Activated T-helper 17 cell treated with anti-CD3 and anti-CD28 coated beads, Interleukin-2, amount 50 U/mL, for 72 hours (primary cell): ENCODE data around the gene GALNT8. TPM values are rescaled to one million over a fixed set of nuclear protein-coding genes. Genes with fewer than 3 reads are reported as not detected.

Experiments used
- ATAC-seq: fragments of 150-1000 bp; cut with Tn5 transposase; replicated peaks from 2 replicates; pipeline ENCODE4 v1.10.0; 2021; ENCODE audit warnings: mild to moderate bottlenecking, moderate library complexity
- H3K27ac Mint-ChIP-seq: one replicate; pipeline ENCODE4 v1.8.0; 2022; ENCODE audit warnings: mixed read lengths
- H3K27me3 Mint-ChIP-seq: one replicate; pipeline ENCODE4 v1.8.0; 2022; ENCODE audit warnings: mixed read lengths
- H3K36me3 Mint-ChIP-seq: one replicate; pipeline ENCODE4 v1.8.0; 2022; ENCODE audit warnings: low read depth, mild to moderate bottlenecking, mixed read lengths
- H3K4me1 Mint-ChIP-seq: one replicate; pipeline ENCODE4 v1.8.0; 2022; ENCODE audit warnings: mixed read lengths
- H3K4me3 Mint-ChIP-seq: one replicate; pipeline ENCODE4 v1.8.0; 2022; ENCODE audit warnings: mild to moderate bottlenecking, mixed read lengths
- H3K9me3 Mint-ChIP-seq: one replicate; pipeline ENCODE4 v1.8.0; 2022; ENCODE audit warnings: mixed read lengths
- total RNA-seq, 2 donors: library from RNA; stranded (reverse); gene quantifications; one replicate each; pipeline ENCODE4 v1.2.3, GENCODE V29; 2022

GALNT8 gene
- total RNA-seq, 2 donors from 2014 or later: 0.87 to 0.89 TPM

DNA sequence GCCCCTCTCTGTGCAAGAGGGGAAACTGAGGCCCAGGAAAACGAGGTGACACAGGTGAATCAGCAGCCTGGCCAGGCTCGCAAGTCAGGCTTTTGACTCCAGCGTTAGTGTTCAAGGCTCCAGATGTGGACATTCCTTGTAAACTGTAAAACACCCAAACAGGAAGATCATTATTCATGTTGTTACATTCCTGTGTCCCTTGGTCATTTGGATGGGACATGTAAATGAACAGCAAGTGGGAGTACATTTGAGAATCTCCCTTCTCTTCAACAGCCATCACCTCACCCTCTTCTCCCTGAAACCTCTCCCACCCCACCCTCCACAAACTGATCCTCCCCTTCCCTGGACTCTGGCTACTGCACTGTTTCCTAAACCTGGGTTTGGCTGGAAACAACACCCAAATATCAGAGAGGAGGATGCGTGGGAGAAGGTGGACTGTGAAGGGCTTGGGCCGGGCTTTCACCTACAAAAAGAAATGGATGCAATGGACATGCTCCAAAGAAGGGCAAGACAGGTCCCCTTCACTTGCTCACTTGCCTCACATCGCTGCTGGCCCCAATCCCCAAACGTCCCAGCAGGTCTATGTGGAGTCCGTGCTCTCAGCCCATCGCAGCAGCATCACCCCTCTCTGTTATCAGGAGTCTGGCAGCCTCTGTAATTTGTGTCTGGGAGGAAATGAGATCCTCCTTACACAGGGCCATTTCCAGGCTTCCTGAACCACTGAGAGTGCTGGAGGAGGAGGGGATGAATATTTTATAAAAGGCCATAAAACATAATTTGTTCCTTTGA, 76.7 kb downstream of the GALNT8 start:
- no peaks in the 10 kb centered on the region for H3K9me3 Mint-ChIP-seq
- H3K4me1 Mint-ChIP-seq: no peaks in the 10 kb centered on the region
- ATAC-seq: no peak
- H3K27ac Mint-ChIP-seq: no peak overlapping the region
- no peak overlapping the region for H3K4me3 Mint-ChIP-seq
- peaks cover 6% of the 10 kb centered on the region for H3K27me3 Mint-ChIP-seq
- no peaks in the 10 kb centered on the region for H3K36me3 Mint-ChIP-seq

DNA sequence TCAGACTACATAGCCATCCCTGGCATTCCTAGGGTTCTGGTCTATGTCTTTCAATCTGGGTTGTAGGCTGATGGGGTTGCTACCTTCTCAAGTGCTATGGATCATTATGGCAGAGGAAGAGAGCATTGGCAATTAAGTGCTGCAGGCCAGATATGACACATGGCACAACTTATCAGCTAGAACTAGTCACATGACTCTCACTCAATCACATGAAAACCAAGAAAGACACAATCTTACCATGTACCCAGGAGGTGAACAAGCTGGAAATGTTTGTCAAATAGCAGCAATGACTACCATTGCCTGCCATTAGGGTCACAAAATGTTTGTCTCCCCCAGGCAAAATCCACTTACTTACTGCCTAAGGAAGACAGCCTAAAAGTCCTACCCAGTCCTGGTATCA, 80.4 kb downstream of the GALNT8 start:
- no peak for ATAC-seq
- peaks cover 23% of the 10 kb centered on the region for H3K27me3 Mint-ChIP-seq
- H3K4me3 Mint-ChIP-seq: no peak overlapping the region
- H3K9me3 Mint-ChIP-seq: no peaks in the 10 kb centered on the region
- no peaks in the 10 kb centered on the region for H3K36me3 Mint-ChIP-seq
- H3K4me1 Mint-ChIP-seq: no peaks in the 10 kb centered on the region
- no peak overlapping the region for H3K27ac Mint-ChIP-seq

DNA sequence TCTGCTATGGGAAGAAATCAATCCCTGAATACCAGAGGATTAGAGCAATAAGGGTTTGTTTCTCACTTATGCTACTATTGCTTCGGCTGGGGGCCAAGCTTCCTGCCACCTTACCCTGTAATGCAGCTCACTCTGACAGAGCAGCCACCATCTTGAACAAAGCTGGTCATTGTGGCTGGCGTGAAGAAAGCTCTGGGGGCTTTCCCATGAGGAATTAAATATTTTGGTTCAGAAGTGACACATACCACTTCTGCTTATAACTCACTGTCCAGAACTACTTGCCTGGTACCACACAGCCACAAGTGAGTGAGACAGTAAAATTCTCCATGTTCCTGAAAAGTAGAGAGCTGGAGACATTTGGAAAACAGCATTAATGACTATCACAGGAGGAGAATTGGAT, 82.6 kb downstream of the GALNT8 start:
- H3K27ac Mint-ChIP-seq: no peak overlapping the region
- no peaks in the 10 kb centered on the region for H3K36me3 Mint-ChIP-seq
- peaks cover 8% of the 10 kb centered on the region for H3K4me1 Mint-ChIP-seq
- ATAC-seq: no peak
- H3K27me3 Mint-ChIP-seq: peaks cover 25% of the 10 kb centered on the region
- no peak overlapping the region for H3K4me3 Mint-ChIP-seq
- no peaks in the 10 kb centered on the region for H3K9me3 Mint-ChIP-seq

DNA sequence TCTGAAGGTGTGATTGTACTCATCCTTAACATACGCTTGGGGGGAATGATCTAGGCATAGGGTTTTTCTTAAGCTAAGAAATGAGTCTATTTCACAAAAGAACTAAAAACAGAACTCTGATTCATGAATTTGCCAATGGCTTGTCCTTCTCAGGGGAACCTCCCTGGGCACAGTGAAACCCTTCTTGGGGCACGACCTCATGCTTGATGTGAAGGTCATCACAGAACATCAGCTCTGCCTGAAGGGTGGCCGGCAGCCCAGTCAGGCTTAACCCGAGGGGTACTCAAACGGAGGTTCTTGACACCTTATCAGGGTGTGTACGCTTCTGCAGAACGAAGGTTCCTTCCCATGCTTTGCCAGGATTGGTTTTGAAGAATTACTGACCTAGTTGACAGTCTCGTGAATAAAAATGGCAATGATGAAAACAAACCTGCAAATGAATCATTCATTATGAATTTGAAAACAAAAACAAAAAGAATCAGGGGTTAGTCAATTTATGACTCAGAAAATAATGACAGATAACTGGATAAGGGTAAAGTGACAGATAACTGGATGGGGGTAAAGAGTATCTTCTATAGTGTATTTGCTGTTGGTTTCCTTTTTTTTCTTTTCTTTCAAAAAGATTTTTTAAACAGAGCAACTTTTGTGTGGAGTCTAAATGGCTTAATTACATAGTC, 86.4 kb downstream of the GALNT8 start:
- H3K27ac Mint-ChIP-seq: peak overlapping the region; percentile 77
- peaks cover 39% of the 10 kb centered on the region for H3K27me3 Mint-ChIP-seq
- peak; percentile 79 for ATAC-seq
- no peaks in the 10 kb centered on the region for H3K9me3 Mint-ChIP-seq
- peaks cover 28% of the 10 kb centered on the region for H3K4me1 Mint-ChIP-seq
- H3K36me3 Mint-ChIP-seq: no peaks in the 10 kb centered on the region
- peak overlapping the region; percentile 64 for H3K4me3 Mint-ChIP-seq

DNA sequence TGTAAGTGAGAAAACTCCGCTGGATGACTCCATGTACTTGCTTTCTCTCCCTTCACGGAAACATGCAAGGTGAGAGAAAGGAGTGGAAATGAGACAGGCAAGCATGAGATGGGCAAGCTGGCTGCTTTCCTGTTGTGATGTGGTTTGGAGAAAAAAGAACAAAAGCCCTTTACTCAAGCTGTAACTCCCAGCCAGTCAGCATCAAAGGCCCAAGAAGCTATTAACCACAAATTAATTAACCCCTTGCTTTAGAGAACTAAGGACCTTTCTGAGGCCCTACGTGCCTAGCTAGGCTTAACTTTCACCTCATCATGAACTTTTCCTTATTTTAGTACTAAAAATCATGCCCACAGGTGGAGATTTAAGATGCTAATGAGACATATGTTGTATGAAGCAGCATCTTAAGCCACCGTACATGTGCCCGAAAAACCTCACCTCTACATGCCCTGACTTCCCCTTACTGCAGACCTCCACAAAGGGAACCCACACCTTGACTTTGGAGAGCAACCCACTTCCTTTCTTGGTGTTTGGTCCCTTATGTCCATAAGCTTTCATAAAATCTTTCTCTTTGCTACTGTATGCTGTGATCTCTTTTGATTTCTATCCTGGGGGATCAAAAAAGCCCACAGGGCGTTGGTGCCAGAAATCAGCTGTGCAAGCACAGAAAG, 87.0 kb downstream of the GALNT8 start:
- H3K27ac Mint-ChIP-seq: peak overlapping the region; percentile 77
- H3K36me3 Mint-ChIP-seq: no peaks in the 10 kb centered on the region
- peak; percentile 43 for ATAC-seq
- no peaks in the 10 kb centered on the region for H3K9me3 Mint-ChIP-seq
- H3K4me3 Mint-ChIP-seq: peak overlapping the region; percentile 64
- peaks cover 28% of the 10 kb centered on the region for H3K4me1 Mint-ChIP-seq
- peaks cover 41% of the 10 kb centered on the region for H3K27me3 Mint-ChIP-seq

DNA sequence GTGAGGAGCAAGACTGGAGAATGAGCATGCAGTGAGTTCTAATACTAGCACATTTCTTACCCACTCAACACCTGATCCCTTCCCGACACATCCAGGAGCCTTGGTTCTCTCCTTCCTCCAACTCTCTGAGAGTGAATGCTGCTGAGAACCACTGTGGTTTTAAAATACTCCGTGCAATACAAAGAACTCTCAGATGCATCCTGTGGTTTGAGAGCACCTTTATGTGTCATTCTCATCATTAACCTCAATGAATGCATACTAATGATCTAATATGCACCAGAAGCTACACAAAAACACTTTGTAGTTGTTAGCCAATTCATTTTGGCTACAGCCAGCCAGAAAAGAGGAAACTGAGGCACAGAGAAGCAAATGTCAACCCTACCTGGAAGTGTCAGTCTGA, 87.6 kb downstream of the GALNT8 start:
- Mint-ChIP-seq H3K4me1 (peaks cover 28% of the 10 kb centered on the region), H3K4me3 (peak overlapping the region; percentile 64)
- no peak for ATAC-seq

DNA sequence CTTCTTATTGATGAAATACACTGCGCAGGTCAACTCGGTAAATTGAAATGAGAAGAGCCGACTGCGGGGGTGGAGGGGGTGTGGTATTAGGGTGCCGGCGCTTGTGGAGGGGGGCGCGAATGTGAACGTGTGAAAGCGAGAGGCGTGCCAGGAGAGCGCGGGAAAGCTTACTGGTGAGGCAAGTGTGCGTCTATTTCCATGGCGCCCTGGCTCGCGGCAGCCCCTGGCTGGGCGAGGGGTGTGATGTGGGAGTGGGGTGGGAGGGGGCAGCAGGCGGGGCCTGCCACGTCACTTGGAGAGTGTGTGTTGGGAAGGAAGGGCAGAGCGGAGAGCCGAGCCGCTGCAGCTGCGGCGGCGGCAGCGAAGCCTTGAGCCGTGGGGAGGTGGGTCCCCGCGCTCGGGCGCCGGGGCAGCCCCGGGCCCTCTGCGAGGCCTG, 88.8 kb downstream of the GALNT8 start:
- no peaks in the 10 kb centered on the region for H3K9me3 Mint-ChIP-seq
- H3K4me3 Mint-ChIP-seq: peak overlapping the region; percentile 64
- no peak overlapping the region for H3K27ac Mint-ChIP-seq
- peaks cover 34% of the 10 kb centered on the region for H3K27me3 Mint-ChIP-seq
- peaks cover 28% of the 10 kb centered on the region for H3K4me1 Mint-ChIP-seq
- H3K36me3 Mint-ChIP-seq: no peaks in the 10 kb centered on the region
- ATAC-seq: no peak

More for the DNA sequence above, 87.6 kb downstream of the GALNT8 start:
- H3K9me3 Mint-ChIP-seq: no peaks in the 10 kb centered on the region
- H3K27me3 Mint-ChIP-seq: peaks cover 41% of the 10 kb centered on the region
- peak overlapping the region; percentile 77 for H3K27ac Mint-ChIP-seq
- no peaks in the 10 kb centered on the region for H3K36me3 Mint-ChIP-seq

DNA sequence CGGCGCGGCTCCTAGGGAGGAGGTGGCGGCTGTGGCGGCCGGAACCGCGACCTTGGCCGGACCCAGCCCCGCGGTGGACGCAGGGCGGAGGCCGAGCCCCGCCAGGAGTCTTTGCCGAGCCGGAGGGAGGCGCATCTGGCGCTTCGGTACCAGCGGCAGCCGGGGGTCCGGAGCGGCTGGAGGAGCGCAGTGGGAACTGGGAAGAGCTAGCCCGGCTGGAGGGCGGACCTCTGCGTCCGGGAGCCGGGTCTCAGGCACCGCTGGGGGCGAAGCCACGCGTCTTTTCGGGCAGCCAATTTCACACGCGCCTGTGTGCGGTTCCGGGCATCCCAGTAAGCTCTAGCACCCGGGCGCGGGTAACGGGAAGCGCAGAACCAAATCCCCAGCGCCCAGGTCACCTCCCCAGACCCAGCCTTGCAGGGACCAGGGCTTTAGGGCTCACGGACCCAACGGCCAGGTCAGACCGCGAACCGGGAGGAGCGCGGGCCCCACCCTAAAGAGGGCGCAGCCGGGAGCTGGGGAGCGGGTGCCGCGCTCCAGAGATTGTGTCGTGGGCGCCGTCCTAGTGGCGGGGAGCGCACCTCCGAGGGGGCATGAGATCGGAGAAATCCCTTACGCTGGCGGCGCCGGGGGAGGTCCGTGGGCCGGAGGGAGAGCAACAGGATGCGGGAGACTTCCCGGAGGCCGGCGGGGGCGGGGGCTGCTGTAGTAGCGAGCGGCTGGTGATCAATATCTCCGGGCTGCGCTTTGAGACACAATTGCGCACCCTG, 89.4 kb downstream of the GALNT8 start:
- H3K27ac Mint-ChIP-seq: no peak overlapping the region
- H3K9me3 Mint-ChIP-seq: no peaks in the 10 kb centered on the region
- H3K36me3 Mint-ChIP-seq: no peaks in the 10 kb centered on the region
- ATAC-seq: no peak
- H3K27me3 Mint-ChIP-seq: peaks cover 31% of the 10 kb centered on the region
- H3K4me3 Mint-ChIP-seq: peak overlapping the region; percentile 60
- H3K4me1 Mint-ChIP-seq: peaks cover 28% of the 10 kb centered on the region

DNA sequence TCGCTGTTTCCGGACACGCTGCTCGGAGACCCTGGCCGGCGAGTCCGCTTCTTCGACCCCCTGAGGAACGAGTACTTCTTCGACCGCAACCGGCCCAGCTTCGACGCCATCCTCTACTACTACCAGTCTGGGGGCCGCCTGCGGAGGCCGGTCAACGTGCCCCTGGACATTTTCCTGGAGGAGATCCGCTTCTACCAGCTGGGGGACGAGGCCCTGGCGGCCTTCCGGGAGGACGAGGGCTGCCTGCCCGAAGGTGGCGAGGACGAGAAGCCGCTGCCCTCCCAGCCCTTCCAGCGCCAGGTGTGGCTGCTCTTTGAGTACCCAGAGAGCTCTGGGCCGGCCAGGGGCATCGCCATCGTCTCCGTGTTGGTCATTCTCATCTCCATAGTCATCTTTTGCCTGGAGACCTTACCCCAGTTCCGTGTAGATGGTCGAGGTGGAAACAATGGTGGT, 90.0 kb downstream of the GALNT8 start:
- H3K36me3 Mint-ChIP-seq: no peaks in the 10 kb centered on the region
- ATAC-seq: no peak
- peaks cover 28% of the 10 kb centered on the region for H3K4me1 Mint-ChIP-seq
- no peaks in the 10 kb centered on the region for H3K9me3 Mint-ChIP-seq
- H3K27me3 Mint-ChIP-seq: peaks cover 30% of the 10 kb centered on the region
- H3K4me3 Mint-ChIP-seq: peak overlapping the region; percentile 60
- H3K27ac Mint-ChIP-seq: no peak overlapping the region

DNA sequence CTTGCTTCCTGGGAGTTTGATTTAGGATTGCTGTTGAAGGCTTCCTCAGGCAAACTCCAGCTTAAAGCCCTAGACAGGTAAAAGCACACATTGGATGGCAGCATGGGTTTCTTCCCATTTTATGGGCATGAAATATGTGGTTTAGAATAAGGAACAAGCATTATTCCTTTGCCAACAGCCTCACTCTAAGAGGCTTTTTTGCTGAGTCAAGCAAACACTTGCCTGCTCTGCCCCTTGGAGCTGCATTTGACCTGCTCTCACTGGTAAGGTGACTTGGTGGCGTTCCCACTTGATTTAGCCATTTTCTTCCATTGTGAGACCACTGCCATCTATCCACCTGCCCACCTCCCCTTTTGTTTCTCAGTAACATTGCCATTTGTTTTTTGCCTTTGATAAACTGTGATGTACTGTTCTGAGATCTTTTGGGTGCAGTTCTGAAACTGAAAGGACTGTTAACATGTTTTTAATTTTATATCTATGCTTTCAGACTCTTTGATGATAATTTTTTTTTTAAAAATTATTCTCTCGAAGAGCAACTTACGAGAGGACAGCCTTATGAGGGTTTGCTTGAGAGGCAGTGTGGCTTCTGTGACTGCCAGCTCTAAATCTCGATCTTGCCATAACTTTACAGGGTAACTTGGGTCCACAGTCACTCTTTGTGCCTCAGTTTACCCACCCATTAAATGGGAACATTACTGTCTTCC, 92.6 kb downstream of the GALNT8 start:
- H3K27me3 Mint-ChIP-seq: peaks cover 28% of the 10 kb centered on the region

DNA sequence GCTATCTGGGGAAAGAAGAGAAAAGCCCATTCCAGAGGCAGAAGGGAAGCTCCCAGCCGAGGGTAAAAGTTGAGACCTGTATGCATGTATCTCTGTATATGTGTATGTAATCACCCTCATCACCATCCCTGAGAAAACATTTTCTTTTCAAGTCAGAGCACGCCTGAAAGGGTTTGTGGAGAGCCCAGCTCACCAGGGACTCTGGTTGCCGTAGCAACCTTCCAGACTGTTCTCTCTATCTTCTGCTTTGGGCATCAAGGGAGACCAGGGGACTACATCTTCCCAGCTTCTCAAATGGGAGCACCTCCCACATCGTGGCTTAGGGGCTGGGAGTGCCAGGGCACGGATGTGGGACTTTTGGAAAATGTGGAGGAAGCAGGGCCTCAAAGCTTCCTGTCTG, 93.5 kb downstream of the GALNT8 start:
- Mint-ChIP-seq H3K27me3 (peaks cover 24% of the 10 kb centered on the region), H3K4me3 (no peak overlapping the region), H3K27ac (no peak overlapping the region), H3K4me1 (peaks cover 15% of the 10 kb centered on the region), H3K36me3 (no peaks in the 10 kb centered on the region), H3K9me3 (no peaks in the 10 kb centered on the region)
- no peak for ATAC-seq

More for the DNA sequence above, 92.6 kb downstream of the GALNT8 start:
- H3K4me3 Mint-ChIP-seq: no peak overlapping the region
- no peaks in the 10 kb centered on the region for H3K36me3 Mint-ChIP-seq
- H3K9me3 Mint-ChIP-seq: no peaks in the 10 kb centered on the region
- ATAC-seq: no peak
- no peak overlapping the region for H3K27ac Mint-ChIP-seq
- peaks cover 21% of the 10 kb centered on the region for H3K4me1 Mint-ChIP-seq

DNA sequence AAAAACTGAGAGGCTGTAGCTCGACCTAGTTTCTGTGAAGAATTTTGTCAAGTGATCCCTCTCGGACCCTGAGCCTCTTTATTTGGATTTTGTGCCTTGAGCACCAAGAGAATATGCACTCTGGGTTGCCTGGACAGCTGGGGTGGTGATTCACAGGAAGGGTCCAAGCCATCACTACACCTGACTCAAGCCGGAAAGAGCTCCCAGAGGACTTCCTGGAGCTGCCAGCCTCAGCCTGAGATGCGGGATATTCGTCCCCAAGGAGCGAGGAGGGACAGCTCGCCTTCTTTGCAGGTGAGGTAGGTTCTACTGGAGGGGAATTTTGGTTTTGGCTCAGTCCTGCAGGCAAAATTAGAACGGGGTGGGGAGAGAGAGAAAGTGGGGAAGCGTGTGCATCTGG, 94.3 kb downstream of the GALNT8 start:
- Mint-ChIP-seq H3K27me3 (peaks cover 21% of the 10 kb centered on the region), H3K4me3 (no peak overlapping the region), H3K36me3 (no peaks in the 10 kb centered on the region), H3K4me1 (peaks cover 11% of the 10 kb centered on the region), H3K27ac (peak overlapping the region; percentile 24), H3K9me3 (no peaks in the 10 kb centered on the region)
- no peak for ATAC-seq

DNA sequence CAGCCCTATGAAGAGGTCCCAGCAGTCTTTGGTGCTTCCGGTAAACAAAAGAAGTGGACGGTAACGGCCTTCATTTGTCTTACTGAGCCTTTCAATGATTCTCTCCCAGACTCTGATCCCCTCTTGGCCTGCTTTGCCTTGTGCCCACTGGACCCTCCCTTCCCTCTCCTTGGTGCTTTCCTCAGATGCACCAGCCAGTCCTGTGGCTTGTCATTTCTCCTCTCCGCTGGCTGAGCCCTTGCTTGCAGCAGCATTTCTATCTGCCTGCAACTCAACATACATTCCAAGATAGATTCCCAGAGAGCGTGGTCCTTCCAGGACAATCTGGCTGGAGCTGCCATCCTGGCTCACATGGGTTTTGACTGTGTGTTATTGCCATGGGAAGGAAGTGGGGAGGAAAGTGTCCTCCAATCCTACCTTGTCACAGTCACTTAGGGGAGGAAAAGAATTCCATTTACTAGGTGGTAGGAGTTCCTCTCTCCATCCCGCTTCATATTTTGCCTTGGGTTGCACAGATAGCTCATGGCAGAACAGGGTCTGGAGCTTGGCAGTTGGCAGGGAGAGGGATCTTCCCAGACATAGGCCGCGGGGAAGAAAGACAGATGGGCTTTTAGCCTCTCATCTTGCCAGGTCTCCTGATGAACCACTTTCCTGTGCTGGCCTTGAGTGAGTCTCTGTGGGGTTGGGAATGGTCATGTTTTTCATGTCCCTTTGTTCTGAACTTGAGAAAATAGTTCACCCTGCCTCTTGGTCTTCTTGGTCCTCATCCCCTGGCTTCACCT, 96.7 kb downstream of the GALNT8 start:
- Mint-ChIP-seq H3K36me3 (no peaks in the 10 kb centered on the region), H3K4me1 (no peaks in the 10 kb centered on the region)

More for the DNA sequence above, 96.7 kb downstream of the GALNT8 start:
- no peak overlapping the region for H3K27ac Mint-ChIP-seq
- H3K4me3 Mint-ChIP-seq: no peak overlapping the region
- H3K27me3 Mint-ChIP-seq: peaks cover 8% of the 10 kb centered on the region
- no peak for ATAC-seq
- H3K9me3 Mint-ChIP-seq: no peaks in the 10 kb centered on the region
